Activated gamma-delta T cell treated with Interleukin-2 at 50 U/mL for 16 hours (primary cell): ENCODE data around the gene TVP23B.
"Not testable (repeated sequence)": the region's sequence is repeated elsewhere in the genome, so short reads cannot be mapped to it uniquely, and the experiment has no call there.

Experiments
- DNase-seq: peaks from one replicate; pipeline ENCODE4 v3.0.0-alpha.2; 2020

TVP23B gene

DNA sequence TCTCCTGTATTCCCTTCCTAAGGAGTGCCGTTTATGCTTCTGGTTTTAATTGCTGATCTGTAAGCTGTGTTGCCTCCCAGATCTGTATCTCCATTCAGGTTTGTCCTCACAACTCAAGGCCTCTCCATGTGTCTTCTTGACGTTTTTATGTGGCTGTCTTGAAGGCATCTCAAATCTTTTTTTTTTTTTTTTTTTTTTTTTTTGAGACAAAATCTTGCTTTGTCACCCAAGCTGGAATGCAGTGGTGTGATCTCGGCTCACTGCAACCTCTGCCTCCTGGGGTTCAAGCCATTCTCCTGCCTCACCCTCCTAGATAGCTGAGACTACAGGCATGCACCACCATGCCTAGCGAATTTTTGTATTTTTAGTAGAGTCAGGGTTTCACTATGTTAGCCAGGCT lies 13.9 kb downstream of the TVP23B start:
- DNase-seq, result not testable (repeated sequence)

DNA sequence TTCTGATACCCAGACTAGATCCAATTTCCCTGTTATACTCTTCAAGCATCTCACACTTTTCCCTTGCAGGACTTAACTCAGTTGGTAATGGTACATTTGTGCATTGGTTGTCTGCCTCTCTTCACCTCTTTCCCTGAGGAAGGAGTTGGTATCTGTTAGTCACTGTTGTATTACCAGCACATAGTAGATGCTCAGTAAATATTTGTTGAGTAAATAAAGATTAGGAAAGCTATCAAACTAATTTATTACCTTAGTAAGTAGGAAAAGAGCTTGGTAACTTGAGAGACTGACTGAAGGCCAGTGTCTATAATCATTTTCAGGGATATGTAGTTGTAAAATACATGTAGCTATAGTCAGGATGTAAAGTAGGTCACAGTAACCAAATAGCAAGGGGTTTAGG lies 15.9 kb downstream of the TVP23B start:
- not testable (repeated sequence) for DNase-seq

DNA sequence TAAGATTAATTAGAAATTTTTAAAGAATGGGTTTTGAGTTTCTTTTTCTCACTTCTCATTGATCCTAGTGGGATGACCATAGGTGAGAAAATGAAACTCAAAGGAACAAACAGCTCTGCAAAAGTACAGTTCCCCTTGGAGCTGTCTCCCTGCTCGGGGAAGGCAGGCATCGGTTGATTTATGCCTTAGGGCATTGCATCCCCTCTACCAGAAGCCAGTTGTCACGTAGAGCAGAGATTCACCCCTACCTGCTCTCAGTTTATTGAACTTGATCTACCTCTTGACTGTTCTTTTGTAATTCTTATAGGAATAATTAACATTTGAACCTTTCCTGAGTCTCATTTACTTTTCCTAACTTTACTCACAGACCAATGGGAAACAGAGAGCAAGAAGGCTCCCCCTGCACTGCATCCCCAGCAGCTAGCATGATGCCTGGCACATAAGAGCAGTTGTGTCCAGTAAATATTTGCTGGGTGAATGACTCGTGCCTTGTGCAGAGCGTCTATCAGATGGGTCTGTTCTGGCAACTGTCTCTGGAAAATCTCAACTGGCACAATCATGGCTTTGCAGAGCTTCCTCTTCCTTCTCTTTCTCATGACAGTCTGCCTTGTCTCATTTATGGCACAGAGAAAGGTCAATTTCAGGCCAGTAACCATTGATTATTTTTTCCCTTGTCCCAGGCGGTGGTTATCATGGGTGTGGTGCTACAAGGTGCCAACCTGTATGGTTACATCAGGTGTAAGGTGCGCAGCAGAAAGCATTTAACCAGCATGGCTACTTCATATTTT lies 22.7 kb downstream of the TVP23B start:
- not testable (repeated sequence) for DNase-seq

DNA sequence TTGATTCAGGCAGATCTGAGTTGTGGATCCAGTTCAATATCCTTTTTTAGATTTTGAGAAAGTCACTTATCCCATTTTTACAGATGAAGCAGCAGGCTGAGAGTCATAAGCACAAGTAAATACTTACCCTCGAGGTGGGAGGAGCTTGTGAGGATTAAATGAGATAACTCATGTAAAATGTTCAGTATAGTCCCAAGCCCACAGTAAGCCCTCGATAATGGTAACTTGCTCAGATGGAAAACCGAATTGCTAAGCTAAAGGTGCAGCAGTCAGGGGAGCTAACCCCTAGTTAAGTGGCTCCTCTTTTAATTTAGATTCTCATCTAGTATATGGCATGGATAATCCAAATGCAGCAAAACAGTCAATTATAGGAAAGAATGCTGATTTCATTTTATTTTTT lies 34.9 kb downstream of the TVP23B start:
- DNase-seq, result not testable (repeated sequence)

DNA sequence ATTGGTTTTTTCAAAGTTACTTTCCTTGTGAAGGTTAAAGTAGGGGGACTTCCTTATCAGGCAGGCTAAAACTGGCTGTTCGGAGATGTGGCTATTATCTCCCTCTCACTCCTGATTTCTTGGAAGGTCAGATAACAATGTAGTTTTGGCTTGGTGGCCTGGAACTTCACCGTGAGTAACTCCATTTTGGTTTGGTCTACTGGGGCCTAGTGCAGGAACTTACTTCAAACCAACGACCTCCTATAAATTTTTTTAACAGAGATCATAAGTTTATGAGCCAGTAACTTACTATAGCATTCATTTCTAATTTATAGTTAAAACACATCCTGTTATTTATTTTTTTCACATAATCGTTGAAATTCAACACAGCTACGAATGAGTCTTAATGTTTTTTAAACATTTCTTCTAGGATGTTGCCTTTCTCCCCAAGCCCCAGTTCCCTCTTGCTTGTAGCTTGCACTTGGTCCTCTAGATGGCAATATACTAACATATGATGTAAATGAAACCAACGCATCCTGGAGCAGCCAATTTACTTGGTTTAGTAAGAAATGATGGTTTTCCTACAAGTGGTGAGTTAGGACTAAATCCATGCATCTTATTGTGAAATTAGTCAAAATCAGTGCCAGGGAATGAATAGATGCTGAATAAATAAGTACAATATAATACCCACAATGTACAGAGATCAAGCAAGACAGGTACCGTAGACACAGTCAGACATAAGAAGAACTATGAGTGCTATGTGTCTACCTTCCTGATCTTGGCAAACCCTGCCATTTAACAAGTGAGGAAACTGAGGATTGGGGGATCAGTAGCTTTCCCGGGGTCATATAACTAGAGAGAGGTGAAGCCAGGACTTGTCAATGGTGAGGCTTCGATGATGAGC lies 35.7 kb downstream of the TVP23B start:
- peak; percentile 33 for DNase-seq

DNA sequence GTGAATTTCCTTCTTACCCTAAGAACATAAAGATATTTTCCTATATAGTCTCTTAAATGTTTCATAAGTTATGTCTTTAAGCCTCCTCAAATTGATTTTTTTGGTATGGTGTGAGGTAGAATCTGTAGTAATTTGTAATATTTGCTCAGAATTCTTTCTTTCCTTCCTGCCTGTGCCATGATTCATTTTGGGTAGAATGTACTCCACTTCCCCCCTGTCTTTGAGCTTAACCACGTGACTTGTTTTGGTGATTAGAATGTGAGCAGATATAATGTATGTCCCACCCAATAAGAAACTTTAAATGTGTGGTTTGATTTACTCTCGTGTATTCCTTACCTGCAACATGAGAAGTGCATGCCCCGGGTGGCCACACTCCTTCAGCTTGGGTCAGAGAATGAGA lies 40.4 kb downstream of the TVP23B start:
- not testable (repeated sequence) for DNase-seq

DNA sequence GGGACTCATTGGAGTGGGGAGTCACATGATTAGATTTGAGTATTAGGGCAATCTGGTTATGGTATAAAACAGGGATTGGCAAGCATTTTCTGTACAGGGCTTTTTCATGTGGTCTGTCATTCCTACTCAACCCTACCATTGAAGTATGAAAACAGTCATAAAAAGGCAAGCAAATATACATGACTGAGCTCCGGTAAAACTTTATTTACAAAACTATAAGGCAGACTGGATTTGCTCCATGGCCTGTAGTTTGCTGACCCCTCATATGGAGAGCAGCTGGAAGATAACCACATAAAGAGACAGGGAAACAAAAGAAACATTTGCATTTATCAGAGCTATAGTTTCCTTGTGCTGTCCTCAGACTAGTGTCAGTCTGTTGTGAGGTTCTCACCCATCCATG lies 46.6 kb downstream of the TVP23B start:
- DNase-seq, result not testable (repeated sequence)

DNA sequence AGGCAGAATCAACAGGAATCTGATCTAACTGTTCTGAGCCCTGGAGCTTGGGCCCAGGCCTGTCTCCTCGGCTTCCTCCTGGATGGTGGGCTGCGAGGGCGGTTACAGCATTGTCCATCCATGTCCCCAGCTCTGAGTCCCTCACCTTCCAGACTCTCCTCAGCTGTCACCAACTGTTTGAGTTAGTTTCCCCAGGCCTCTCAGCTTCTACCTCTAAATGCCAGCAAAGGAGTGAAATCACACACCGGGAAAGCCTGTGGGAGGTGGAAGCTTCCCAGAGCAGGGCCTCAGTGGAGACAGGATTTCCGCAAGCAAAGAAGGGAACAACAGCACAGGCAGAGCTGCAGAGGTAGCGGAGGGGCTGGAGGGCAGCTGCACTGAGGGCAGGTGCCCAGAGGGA lies 67.5 kb downstream of the TVP23B start:
- no peak for DNase-seq

DNA sequence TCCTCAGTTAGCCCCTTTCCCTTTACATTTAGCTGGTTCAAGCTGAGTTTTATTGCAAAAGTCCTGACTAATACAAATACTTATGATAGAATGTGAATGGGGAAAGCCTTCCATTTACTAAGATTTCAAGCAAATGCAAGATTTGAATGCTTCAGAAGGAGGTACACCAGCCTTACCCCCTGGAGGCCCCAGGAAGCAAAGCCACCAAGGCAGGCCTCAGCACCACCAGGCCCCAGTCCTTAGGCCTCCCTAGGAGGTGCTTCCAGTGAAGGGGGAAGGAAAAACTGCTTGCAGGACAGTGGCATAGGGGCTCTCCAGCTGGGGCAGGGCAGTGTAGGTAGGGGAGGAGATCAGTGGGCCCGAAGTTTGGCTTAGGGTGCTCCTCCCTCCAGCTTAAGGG lies 69.7 kb downstream of the TVP23B start:
- no peak for DNase-seq

DNA sequence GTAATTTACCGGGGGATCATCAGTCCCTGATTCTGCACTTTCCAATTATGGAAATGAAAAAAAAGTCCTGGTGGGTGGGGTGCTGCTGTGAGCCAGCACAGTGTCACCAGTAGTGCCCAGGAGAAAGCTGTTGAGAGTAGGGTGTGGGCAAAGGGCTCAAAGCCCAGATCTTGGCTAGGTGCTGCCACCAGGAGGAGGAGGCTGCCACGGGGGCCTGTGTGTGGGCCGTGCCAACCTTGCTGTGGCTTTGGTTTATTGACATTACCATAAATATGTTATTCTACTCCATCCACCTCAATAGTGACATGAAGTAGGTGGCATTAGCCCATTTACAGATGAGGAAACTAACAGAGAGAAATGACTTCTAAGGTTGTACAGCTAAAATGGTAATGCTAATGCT lies 70.2 kb downstream of the TVP23B start:
- no peak for DNase-seq

DNA sequence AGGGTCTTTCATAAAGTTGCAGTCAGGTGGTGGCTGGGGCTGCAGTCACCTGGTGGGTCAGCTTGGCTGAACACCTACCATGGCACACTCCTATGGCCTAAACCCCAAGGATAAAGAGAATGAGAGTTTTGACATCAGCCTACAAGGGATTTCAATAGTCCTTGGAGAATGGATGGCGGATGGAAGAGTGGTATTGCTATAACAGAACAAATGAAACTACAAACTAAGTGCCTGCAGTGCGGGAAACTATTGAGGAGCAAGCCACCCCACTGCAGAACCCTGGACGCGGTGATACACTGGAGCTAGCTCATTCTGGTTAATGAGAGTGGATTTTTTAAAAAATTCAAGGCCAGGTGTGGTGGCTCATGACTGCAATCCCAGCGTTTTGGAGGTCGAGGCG lies 74.0 kb downstream of the TVP23B start:
- no peak for DNase-seq

DNA sequence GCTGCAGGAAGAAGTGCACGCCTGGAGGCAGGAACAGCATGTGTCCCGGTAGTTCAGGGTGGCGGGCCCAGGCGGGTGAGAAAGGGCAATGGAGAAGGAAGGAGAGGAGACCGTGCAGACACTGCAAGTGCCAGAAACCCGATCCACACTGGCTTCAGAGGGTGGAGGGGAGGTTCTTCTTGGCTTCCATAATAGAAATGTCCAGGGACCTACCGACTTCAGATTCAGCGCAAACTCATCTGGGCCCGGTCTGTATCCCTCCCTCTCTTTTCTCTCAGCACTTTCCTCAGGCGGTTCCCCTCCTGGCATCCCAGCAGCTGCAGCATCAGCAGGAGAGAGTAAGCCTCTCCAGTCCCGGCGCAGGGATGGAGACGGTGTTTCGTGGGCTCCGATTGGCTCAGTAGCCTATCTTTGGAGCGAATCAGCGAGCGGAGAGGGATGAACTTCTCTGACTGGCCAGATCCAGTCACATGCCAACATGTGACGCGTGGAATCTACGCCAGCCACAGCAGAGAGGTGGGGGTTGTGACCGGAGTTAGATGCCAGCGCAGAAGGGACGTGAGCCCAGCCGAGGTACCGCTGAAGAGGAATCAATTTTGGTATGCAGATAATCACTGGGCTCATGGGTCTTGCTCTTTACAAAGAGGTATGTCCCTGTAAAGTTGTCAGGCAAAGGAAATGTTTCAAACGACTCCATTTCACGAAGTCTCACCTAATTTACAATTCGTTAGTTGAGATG lies 75.0 kb downstream of the TVP23B start:
- peak; percentile 85 for DNase-seq
